CD4-positive, alpha-beta T cell treated with Interleukin-21 for 1 hour (primary cell): ENCODE measurements around the gene GPR137B.

Experiments used
- DNase-seq: peaks from one replicate; pipeline ENCODE4 v3.0.0-alpha.2; 2020

Gene GPR137B

GRCh38 chr1:236207569-236207968 lies 65.2 kb downstream of the GPR137B start:
- DNase-seq: no peak

GRCh38 chr1:236209185-236209584 lies 66.8 kb downstream of the GPR137B start:
- DNase-seq: no peak

GRCh38 chr1:236209713-236210112 lies 67.4 kb downstream of the GPR137B start:
- DNase-seq: no peak

GRCh38 chr1:236211815-236212214 lies 69.5 kb downstream of the GPR137B start:
- no peak for DNase-seq

GRCh38 chr1:236213534-236213933 lies 71.2 kb downstream of the GPR137B start:
- no peak for DNase-seq

- DNase-seq: no peak
Observed at GRCh38 chr1:236214761-236215160, 72.4 kb downstream of the GPR137B start.

GRCh38 chr1:236220473-236220872 lies 78.1 kb downstream of the GPR137B start:
- no peak for DNase-seq

- DNase-seq: no peak
Observed at GRCh38 chr1:236222632-236223031, 80.3 kb downstream of the GPR137B start.

GRCh38 chr1:236228411-236228810 lies 86.1 kb downstream of the GPR137B start:
- DNase-seq: no peak

GRCh38 chr1:236235116-236235515 lies 92.8 kb downstream of the GPR137B start:
- no peak for DNase-seq

GRCh38 chr1:236239092-236239585 lies 96.8 kb downstream of the GPR137B start:
- no peak for DNase-seq

- DNase-seq: no peak
Observed at GRCh38 chr1:236240675-236241074, 98.3 kb downstream of the GPR137B start.

GRCh38 chr1:236242568-236242967 lies 100.2 kb downstream of the GPR137B start:
- no peak for DNase-seq

GRCh38 chr1:236247286-236247685 lies 104.9 kb downstream of the GPR137B start:
- no peak for DNase-seq

- DNase-seq: no peak
Observed at GRCh38 chr1:236251587-236251986, 109.2 kb downstream of the GPR137B start.

GRCh38 chr1:236253119-236253518 lies 110.8 kb downstream of the GPR137B start:
- DNase-seq: no peak

GRCh38 chr1:236253918-236254637 lies 111.7 kb downstream of the GPR137B start:
- DNase-seq: no peak

GRCh38 chr1:236257216-236257615 lies 114.9 kb downstream of the GPR137B start:
- DNase-seq: no peak

GRCh38 chr1:236258114-236258622 lies 115.8 kb downstream of the GPR137B start:
- DNase-seq: no peak
